IMR-90 (cell line): ENCODE results near the gene ADAMTSL1. TPM values are rescaled to one million over a fixed set of nuclear protein-coding genes. Genes with fewer than 3 reads are reported as not detected.
A peak's percentile ranks its signal among the peaks of the same experiment; 100 is the strongest.

ENCODE experiments used
- ATAC-seq: fragments of 200-7000 bp; cut with Tn5 transposase; 2 replicates; pipeline ENCODE4 v1.9.1; 2020; ENCODE audit warnings: low read depth, mild to moderate bottlenecking, moderate library complexity
- BruUV-seq: library from RNA; stranded (reverse); fragments of 400-500 nt; replicated peaks from 2 replicates; lab custom pipeline; 2021; lab: Mats Ljungman, UMichigan
- CTCF ChIA-PET: fragments of 300-600 bp; formaldehyde crosslinking; extraction: SDS; loops from one replicate; lab custom pipeline; 2021; ENCODE audit warnings: antibody characterized with exemption; lab: Yijun Ruan, JAX
- POLR2A ChIA-PET: fragments of 300-600 bp; sonication (Branson Sonifier 250); formaldehyde crosslinking; loops from one replicate; lab custom pipeline; 2022; ENCODE audit warnings: antibody characterized with exemption; ENCODE audit not compliant: unreplicated experiment; lab: Charles Lee
- DNase-seq: peaks from one replicate; pipeline ENCODE4 v3.0.0; 2013
- H2AFZ ChIP-seq: replicated peaks from 2 replicates; pipeline ENCODE3; 2013; ENCODE audit warnings: low read length, mild to moderate bottlenecking; ENCODE audit not compliant: poor library complexity
- H2AK5ac ChIP-seq: 2 replicates; pipeline ENCODE4 v1.6.1; 2013; ENCODE audit warnings: low read depth, low read length, inconsistent platforms
- H2AK9ac ChIP-seq: replicated peaks from 2 replicates; pipeline ENCODE3; 2013; ENCODE audit warnings: mild to moderate bottlenecking, low read depth, low read length, moderate library complexity; ENCODE audit not compliant: poor library complexity
- H2BK120ac ChIP-seq: 2 replicates; pipeline ENCODE4 v1.6.1; 2013; ENCODE audit warnings: low read depth, low read length, inconsistent platforms
- H2BK15ac ChIP-seq: 3 replicates; pipeline ENCODE4 v1.6.1; 2013; ENCODE audit warnings: low read depth, low read length, inconsistent platforms
- H2BK20ac ChIP-seq: 2 replicates; pipeline ENCODE4 v1.6.1; 2013; ENCODE audit warnings: low read depth, mild to moderate bottlenecking, inconsistent platforms, low read length, moderate library complexity
- H2BK5ac ChIP-seq: 2 replicates; pipeline ENCODE4 v1.6.1; 2013; ENCODE audit warnings: mild to moderate bottlenecking, low read depth, low read length, inconsistent platforms; ENCODE audit not compliant: poor library complexity, severe bottlenecking
- H3K14ac ChIP-seq: replicated peaks from 2 replicates; pipeline ENCODE4 v1.6.1; 2013; ENCODE audit warnings: low read depth, low read length, inconsistent platforms
- H3K18ac ChIP-seq: 2 replicates; pipeline ENCODE4 v1.6.1; 2013; ENCODE audit warnings: low read depth, low read length, control low read depth
- H3K23ac ChIP-seq: 2 replicates; pipeline ENCODE4 v1.6.1; 2013; ENCODE audit warnings: low read depth, low read length, inconsistent platforms
- H3K27ac ChIP-seq: 2 replicates; pipeline ENCODE4 v1.5.1; 2013; ENCODE audit warnings: mild to moderate bottlenecking, control low read depth, low read length; ENCODE audit not compliant: insufficient read depth
- H3K27me3 ChIP-seq: 2 replicates; pipeline ENCODE4 v1.6.1; 2013; ENCODE audit warnings: low read length; ENCODE audit not compliant: control insufficient read depth, insufficient read depth
- H3K36me3 ChIP-seq: 2 replicates; pipeline ENCODE4 v1.6.1; 2013; ENCODE audit warnings: low read length, mixed read lengths; ENCODE audit not compliant: control insufficient read depth, insufficient read depth
- H3K4ac ChIP-seq: 2 replicates; pipeline ENCODE4 v1.6.1; 2013; ENCODE audit warnings: low read depth, low read length, inconsistent platforms
- H3K4me1 ChIP-seq: 2 replicates; pipeline ENCODE4 v1.6.1; 2013; ENCODE audit warnings: low read length, mixed read lengths; ENCODE audit not compliant: control insufficient read depth, insufficient read depth
- H3K4me2 ChIP-seq: 2 replicates; pipeline ENCODE4 v1.6.1; 2013; ENCODE audit warnings: low read depth, mild to moderate bottlenecking, control low read depth, low read length, moderate library complexity
- H3K4me3 ChIP-seq: 2 replicates; pipeline ENCODE4 v1.5.1; 2013; ENCODE audit warnings: low read depth, mild to moderate bottlenecking, control low read depth, low read length, moderate library complexity; ENCODE audit not compliant: insufficient read depth
- H3K56ac ChIP-seq: 2 replicates; pipeline ENCODE4 v1.6.1; 2013; ENCODE audit warnings: low read length, inconsistent platforms; ENCODE audit not compliant: insufficient read depth; ENCODE audit errors: extremely low read depth
- H3K79me1 ChIP-seq, 2 experiments: 2 replicates each; pipeline ENCODE4 v1.6.1; 2013; ENCODE audit warnings: low read length in 2 of 2, inconsistent platforms in 1 of 2, low read depth in 1 of 2
- H3K9ac ChIP-seq: 2 replicates; pipeline ENCODE4 v1.6.1; 2013; ENCODE audit warnings: low read depth, low read length, control low read depth
- H3K9me1 ChIP-seq: 2 replicates; pipeline ENCODE4 v1.6.1; 2013; ENCODE audit warnings: low read length, inconsistent platforms; ENCODE audit not compliant: insufficient read depth
- H3K9me3 ChIP-seq: 2 replicates; pipeline ENCODE4 v1.6.1; 2013; ENCODE audit warnings: low read length; ENCODE audit not compliant: control insufficient read depth, insufficient read depth
- H4K20me1 ChIP-seq: 2 replicates; pipeline ENCODE4 v1.6.1; 2013; ENCODE audit warnings: low read length, inconsistent platforms; ENCODE audit not compliant: insufficient read depth
- H4K5ac ChIP-seq: 2 replicates; pipeline ENCODE4 v1.6.1; 2013; ENCODE audit warnings: mild to moderate bottlenecking, low read depth, low read length, control low read depth
- H4K8ac ChIP-seq, 2 experiments: 2 replicates each; pipeline ENCODE4 v1.6.1; 2013; ENCODE audit warnings: low read depth in 2 of 2, low read length in 2 of 2, control low read depth in 1 of 2, inconsistent platforms in 1 of 2
- H4K91ac ChIP-seq: 2 replicates; pipeline ENCODE4 v1.6.1; 2013; ENCODE audit warnings: low read depth, low read length, inconsistent platforms; ENCODE audit not compliant: insufficient read depth
- FOS ChIP-seq: fragments of 150-350 bp; IDR thresholded peaks from 2 replicates; pipeline ENCODE4 v1.6.1; 2016; ENCODE audit warnings: low read depth, low read length
- MAZ ChIP-seq: IDR thresholded peaks from 2 replicates; pipeline ENCODE4 v1.6.1; 2012; ENCODE audit warnings: low read depth, mild to moderate bottlenecking, low read length, improper control_type of control experiment, moderate library complexity, borderline replicate concordance
- NFE2L2 ChIP-seq: fragments of 150-350 bp; IDR thresholded peaks from 2 replicates; pipeline ENCODE4 v1.6.1; 2016; ENCODE audit warnings: low read depth, mild to moderate bottlenecking, low read length
- RAD21 ChIP-seq: IDR thresholded peaks from 2 replicates; pipeline ENCODE4 v1.6.1; 2012; ENCODE audit warnings: low read length, improper control_type of control experiment
- RCOR1 ChIP-seq: IDR thresholded peaks from 2 replicates; pipeline ENCODE4 v1.6.1; 2012; ENCODE audit warnings: mild to moderate bottlenecking, low read length, improper control_type of control experiment; ENCODE audit not compliant: insufficient replicate concordance
- WGBS, 2 experiments: methylation state at CpG; one replicate each; pipeline versions ENCODE4 v1.1.5 to v1.1.7; 2013; ENCODE audit warnings: missing lambda C conversion rate in 2 of 2; ENCODE audit not compliant: insufficient read length in 1 of 2; ENCODE audit errors: extremely low coverage in 2 of 2; 5-methylcytosine and 5-hydroxymethylcytosine counted together
- dilution Hi-C: fragments of 300-500 bp; cut with HindIII; formaldehyde crosslinking; loops from one replicate; pipeline ENCODE4 v1.14.3; 2018; ENCODE audit warnings: low sequenced_read_pairs; ENCODE audit not compliant: unreplicated experiment
- in situ Hi-C: fragments of 300-500 bp; cut with MboI; formaldehyde crosslinking; loops from 3 replicates; pipeline ENCODE4 v1.14.3; 2019; ENCODE audit warnings: low sequenced_read_pairs, inconsistent platforms, mixed read lengths
- intact Hi-C: fragments of 100-400 bp; cut with micrococcal nuclease; formaldehyde crosslinking; loops from 2 replicates; pipeline ENCODE4 v1.10.0; 2022
- polyA plus RNA-seq, 3 experiments: library from polyadenylated mRNA; depleted of rRNA; stranded (reverse); fragments of >200 nt; gene quantifications; 2 replicates each; pipeline ENCODE4 v1.2.3, GENCODE V29; 2012; ENCODE audit warnings: low replicate concordance in 1 of 3
- total RNA-seq: library from RNA; depleted of rRNA; stranded (reverse); fragments of >200 nt; gene quantifications from 2 replicates; pipeline ENCODE4 v1.2.3, GENCODE V29; 2012
- TF ChIP-seq, protein P1 (sequence below): conservative IDR thresholded peaks from 2 replicates; pipeline ENCODE4 v1.5.1; 2012; ENCODE audit warnings: mild to moderate bottlenecking, low read depth, low read length, improper control_type of control experiment
- TF ChIP-seq, protein P2 (sequence below): fragments of 150-350 bp; IDR thresholded peaks from 2 replicates; pipeline ENCODE4 v1.6.1; 2017; ENCODE audit warnings: mild to moderate bottlenecking, antibody characterized with exemption, low read length, low read depth

ADAMTSL1 gene
- total and polyA plus RNA-seq, 2 of the 4 experiments (the other 2 are of a cell fraction), result 38.2 to 62.2 TPM

- no peak overlapping the region for H2BK120ac ChIP-seq
- DNase-seq, result peak; percentile 81
- no peak overlapping the region for H3K23ac ChIP-seq
- BruUV-seq, result no TSS peak
- no peak overlapping the region for H3K56ac ChIP-seq
- POLR2A ChIA-PET, result no interaction called here
- H4K20me1 ChIP-seq, result no peaks in the 10 kb centered on the region
- H4K5ac ChIP-seq, result no peak overlapping the region
- H3K9me3 ChIP-seq, result no peaks in the 10 kb centered on the region
- H2AK9ac ChIP-seq, result no peak overlapping the region
- H2BK20ac ChIP-seq, result no peak overlapping the region
- no peaks in the 10 kb centered on the region for H3K36me3 ChIP-seq
- H3K9me1 ChIP-seq, result no peaks in the 10 kb centered on the region
- H3K14ac ChIP-seq, result no peak overlapping the region
- no peak overlapping the region for H4K8ac ChIP-seq
- ATAC-seq, result peak; percentile 40
- H3K4me2 ChIP-seq, result no peak overlapping the region
- CTCF ChIA-PET, result no interaction called here
- H3K27ac ChIP-seq, result no peak overlapping the region
- no peak overlapping the region for H3K4me3 ChIP-seq
- H3K4me1 ChIP-seq, result no peaks in the 10 kb centered on the region
- no peak overlapping the region for H3K18ac ChIP-seq
- H2AFZ ChIP-seq, result peak overlapping the region; percentile 56
- dilution Hi-C loops (no loop called here), in situ Hi-C loops (no loop called here), intact Hi-C loops (no loop called here)
- H3K79me1 ChIP-seq, result no peaks in the 10 kb centered on the region
- H2AK5ac ChIP-seq, result no peak overlapping the region
- no peak overlapping the region for H3K9ac ChIP-seq
- peaks cover 3% of the 10 kb centered on the region; the same call in 1 of the 2 replicates for H3K27me3 ChIP-seq
- H2BK5ac ChIP-seq, result peak overlapping the region; percentile 64
- TF ChIP-seq, protein P1, sequence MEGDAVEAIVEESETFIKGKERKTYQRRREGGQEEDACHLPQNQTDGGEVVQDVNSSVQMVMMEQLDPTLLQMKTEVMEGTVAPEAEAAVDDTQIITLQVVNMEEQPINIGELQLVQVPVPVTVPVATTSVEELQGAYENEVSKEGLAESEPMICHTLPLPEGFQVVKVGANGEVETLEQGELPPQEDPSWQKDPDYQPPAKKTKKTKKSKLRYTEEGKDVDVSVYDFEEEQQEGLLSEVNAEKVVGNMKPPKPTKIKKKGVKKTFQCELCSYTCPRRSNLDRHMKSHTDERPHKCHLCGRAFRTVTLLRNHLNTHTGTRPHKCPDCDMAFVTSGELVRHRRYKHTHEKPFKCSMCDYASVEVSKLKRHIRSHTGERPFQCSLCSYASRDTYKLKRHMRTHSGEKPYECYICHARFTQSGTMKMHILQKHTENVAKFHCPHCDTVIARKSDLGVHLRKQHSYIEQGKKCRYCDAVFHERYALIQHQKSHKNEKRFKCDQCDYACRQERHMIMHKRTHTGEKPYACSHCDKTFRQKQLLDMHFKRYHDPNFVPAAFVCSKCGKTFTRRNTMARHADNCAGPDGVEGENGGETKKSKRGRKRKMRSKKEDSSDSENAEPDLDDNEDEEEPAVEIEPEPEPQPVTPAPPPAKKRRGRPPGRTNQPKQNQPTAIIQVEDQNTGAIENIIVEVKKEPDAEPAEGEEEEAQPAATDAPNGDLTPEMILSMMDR, result no peak
- TF ChIP-seq MAZ (no peak), FOS (0 out of 2 replicates have a peak, but pooled peaks have one; percentile 9), RAD21 (no peak), NFE2L2 (no peak), RCOR1 (no peak)
- TF ChIP-seq, protein P2, sequence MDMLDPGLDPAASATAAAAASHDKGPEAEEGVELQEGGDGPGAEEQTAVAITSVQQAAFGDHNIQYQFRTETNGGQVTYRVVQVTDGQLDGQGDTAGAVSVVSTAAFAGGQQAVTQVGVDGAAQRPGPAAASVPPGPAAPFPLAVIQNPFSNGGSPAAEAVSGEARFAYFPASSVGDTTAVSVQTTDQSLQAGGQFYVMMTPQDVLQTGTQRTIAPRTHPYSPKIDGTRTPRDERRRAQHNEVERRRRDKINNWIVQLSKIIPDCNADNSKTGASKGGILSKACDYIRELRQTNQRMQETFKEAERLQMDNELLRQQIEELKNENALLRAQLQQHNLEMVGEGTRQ, result no peak
- WGBS, 2 experiments, result no CpG with 5 or more reads among the region's 7 CpGs
- H2BK15ac ChIP-seq, result no peak overlapping the region; the same call in 2 of the 3 replicates
- no peak overlapping the region for H4K91ac ChIP-seq
- H3K4ac ChIP-seq, result no peak overlapping the region
These were observed 454.8 kb downstream of the ADAMTSL1 start for GRCh38 chr9:18928711-18929110.
